GM18520 (cell line): ENCODE measurements around the gene UQCC2.

Source experiments
- ATAC-seq: cut with Tn5 transposase; IDR thresholded peaks from one replicate; pipeline ENCODE4 v1.9.1; 2021; ENCODE audit not compliant: unreplicated experiment

The UQCC2 gene

GRCh38 chr6:33725891-33726673 lies 14.6 kb upstream of the UQCC2 start:
- ATAC-seq, result no peak

DNA sequence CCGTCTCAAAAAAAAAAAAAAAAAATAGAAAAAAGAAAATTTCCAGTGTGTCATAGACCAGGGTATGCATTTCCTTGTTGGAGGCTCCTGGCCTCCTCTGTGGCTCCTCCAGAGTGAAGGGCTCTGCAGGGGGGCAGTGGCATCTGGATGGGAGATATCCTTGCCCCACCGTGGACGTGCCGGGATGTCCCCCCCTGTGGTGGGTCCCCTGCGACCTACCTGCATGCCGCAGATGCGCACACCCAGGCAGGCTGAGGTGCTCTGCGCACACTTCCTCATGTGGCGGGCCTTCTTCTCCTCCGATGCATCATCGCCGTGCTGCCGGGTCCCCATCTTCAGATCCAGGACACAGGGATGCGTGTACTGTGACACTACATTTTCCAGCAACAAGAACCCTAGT lies 13.7 kb upstream of the UQCC2 start:
- ATAC-seq, result no peak

GRCh38 chr6:33724102-33725023 lies 12.9 kb upstream of the UQCC2 start:
- no peak for ATAC-seq

DNA sequence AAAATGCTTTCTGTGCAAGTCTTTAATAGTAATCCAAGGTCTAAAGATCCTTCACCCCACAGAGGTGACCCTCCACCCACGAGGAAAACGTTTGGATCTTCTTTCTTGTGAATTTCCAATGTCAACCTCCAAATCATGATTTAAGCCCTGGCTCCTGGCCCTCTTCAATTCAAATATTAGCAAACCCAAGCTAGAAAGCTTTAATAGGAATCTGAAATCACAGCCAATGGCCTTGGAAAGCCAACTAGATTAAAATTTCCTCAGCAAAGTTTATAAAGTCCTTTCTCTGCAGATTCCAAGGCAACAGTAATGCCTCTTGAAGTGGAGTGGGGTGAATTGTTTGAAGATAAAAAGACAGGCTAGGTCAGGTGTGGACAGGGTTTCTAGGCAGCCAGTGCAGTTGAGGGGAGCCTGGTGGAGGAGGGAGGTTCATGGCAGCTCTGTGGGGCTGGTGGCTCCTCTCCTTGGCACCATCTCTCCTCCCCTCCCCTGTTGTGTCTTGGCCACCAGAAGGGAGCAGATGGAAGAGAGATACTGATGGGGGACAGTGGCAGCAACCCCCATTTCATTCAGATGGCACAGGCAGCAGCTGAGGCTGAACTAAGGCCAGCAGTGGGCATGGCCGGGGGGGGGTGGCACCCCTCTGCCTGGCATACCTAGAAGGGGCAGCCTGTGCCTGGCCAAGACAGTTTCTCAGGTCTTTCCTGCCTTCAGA lies 12.0 kb upstream of the UQCC2 start:
- no peak for ATAC-seq

DNA sequence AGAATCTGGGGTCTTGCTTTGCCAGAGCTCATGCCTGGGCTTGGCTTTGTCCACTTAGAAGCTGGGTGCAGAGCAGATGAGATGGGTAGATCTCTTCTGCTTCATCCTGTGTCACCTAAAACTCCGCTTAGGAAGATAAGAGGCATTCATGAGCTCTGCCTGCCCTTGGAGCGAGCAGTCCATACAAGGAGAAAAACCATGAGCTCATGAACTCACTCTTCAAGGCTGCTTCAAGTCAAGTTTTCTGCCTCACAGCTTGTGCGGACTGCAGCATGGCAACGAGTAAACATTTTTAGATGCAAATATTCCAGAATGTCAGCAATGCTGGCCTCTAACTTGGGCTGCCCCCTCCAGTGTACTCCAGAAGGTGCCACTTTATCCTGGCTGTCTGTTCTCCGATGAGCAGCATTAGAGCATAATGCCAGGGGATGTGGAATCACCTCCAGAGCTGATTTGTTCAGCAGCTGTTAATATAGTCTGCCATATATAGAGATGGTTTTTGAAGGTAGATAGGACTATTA lies 10.7 kb upstream of the UQCC2 start:
- no peak for ATAC-seq

DNA sequence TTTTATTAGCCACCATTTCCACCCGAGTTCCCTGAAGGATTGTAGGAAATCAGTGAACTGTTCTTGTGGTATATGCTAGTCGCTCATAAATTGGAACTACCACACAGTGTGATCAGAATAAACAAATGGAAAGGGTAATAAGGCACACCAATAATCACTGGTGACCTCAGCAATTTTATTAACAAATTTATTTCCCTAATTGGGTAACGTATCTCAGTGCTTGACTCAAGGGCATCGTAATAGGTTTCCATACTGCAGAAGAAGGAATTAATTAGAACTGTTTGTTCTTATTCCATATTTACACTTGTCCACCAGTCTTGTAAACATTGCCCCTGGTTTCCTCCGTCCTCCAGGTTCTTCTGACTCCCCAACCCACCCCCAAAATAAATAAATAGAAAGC lies 10.0 kb upstream of the UQCC2 start:
- no peak for ATAC-seq

GRCh38 chr6:33720998-33721397 lies 9.5 kb upstream of the UQCC2 start:
- ATAC-seq, result no peak

DNA sequence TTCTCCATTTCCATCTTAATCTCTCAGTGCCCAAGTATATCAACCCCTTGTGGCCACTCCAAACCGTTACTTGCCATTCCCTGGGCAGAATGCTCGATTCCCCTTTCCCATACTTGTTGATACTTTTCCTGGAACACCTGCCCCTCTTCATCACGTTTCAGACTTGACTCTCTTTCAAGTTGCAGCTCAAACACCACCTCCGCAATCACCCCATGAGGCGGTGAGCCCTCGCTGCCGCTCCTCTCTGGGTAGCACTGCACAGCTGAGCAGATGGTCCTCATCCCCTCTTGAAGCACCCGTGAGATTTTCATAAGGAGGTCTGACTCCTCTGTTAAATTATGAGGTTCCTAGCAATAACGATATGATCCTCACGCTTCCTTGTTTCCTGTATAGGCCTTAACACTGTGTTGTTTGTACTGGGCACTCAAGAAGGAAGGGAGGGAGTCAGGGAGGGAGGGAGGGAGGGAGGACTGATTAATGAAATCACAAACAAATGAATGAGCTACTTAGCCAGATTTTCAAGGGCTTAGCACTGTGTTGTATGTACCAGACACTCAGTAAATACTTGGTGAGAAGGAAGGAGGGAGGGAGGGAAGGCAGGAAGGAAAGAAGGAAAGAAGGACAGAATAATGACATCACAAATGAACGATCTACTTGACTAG lies 8.0 kb upstream of the UQCC2 start:
- no peak for ATAC-seq

DNA sequence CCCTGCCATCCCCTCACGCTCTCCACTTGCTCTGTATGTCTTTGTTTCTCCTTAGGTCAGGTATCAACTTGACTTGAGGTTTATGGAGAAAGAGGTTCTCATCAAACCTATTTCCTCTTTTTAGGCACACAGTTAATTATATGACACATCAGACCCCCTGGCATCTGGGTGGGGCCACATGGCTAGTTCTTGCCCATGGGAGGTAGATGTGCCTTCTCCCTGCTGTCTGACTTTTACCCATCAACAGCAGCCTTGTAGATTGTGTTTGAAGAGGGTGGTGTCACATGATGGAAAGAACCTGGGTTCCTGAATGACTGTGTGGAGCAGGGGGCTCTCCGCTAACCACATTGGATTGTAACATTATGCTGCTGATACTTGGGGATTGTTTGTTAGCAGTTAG lies 7.2 kb upstream of the UQCC2 start:
- no peak for ATAC-seq

DNA sequence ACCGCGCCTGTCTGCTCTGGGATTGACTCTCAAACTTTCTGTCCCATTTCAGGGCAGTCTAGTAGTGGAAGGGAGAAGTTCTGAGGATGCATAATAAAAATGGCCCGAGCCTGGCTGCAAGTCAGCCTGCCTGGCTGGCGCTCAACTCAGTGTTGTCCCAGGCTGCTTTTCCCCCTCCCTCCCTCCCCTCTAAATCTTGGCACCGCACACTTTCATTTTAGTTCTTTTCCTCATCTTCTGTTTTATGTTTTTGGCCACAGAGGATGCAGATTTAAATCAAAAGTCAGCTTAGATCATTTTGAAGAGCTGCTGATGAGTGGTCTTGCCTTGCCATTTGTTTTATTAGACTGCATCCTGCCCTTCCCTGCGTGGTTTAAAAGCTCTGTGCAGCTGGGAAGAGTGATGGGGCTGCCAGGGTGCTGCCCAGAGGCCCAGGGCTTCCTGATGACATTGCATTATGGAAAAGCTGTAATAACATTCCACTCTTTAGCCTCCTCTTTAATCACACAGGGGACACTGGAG lies 6.5 kb upstream of the UQCC2 start:
- ATAC-seq, result no peak

GRCh38 chr6:33716890-33717632 lies 5.6 kb upstream of the UQCC2 start:
- ATAC-seq, result no peak

GRCh38 chr6:33716379-33716778 lies 4.9 kb upstream of the UQCC2 start:
- no peak for ATAC-seq

- no peak for ATAC-seq
Observed at GRCh38 chr6:33714385-33715040, 3.0 kb upstream of the UQCC2 start.

DNA sequence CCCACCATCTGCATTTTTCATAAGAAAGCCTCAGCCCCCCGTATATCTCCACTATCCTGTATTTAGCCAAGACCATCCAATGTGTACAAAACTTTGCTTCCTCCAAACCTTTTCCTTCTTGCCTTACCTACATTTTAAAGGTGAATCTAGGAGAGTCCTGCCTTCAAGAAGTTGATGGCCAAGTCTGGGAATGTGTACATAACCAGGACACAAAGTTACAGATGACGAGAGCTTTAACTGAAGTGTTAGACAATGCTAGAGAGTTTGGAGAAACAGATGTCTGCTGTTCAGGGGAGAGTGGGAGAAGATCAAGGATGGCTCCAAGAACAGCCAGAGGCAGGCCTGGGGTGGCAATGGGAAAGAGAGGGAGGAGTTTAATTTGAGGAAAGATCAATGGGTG lies 2.3 kb upstream of the UQCC2 start:
- no peak for ATAC-seq

DNA sequence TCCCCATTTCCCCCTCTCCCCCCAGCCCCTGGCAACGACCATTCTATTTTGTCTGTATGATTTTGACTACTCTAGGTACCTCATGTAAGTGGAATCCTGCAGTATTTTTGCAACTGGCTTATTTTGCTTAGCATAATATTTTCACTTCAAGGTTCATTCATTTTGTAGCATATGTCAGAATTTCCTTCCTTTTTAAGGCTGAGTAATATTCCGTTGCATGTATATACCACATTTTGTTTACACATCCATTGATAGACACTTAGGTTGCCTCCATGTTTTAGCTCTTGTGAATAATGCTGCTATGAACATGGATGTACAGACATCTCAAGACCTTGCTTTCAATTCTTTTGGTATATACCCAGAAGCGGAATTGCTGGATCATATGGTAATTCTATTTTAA lies 1.4 kb upstream of the UQCC2 start:
- no peak for ATAC-seq

- no peak for ATAC-seq
Observed at GRCh38 chr6:33710296-33711121, 991 bp downstream of the UQCC2 start.

- ATAC-seq, result no peak
Observed at GRCh38 chr6:33709605-33710295, 1.8 kb downstream of the UQCC2 start.
